Natural killer cell (primary cell): ENCODE measurements around the gene RNF111. TPM values are rescaled to one million over a fixed set of nuclear protein-coding genes. Genes with fewer than 3 reads are reported as not detected.

Experiments
- ATAC-seq, 3 donors: fragments of 150-1000 bp in 2 of 3; fragments of 200-7000 bp in 1 of 3; cut with Tn5 transposase; 1 replicate in 1 of 3; 2 replicates in 2 of 3; pipeline ENCODE4 v1.10.0; 2021; ENCODE audit warnings: mild to moderate bottlenecking in 2 of 3, moderate library complexity in 2 of 3
- DNase-seq, 2 donors: peaks; one replicate each; pipeline versions ENCODE4 v3.0.0 to v3.0.0-alpha.2; 2013 to 2021; ENCODE audit warnings: mixed read lengths in 1 of 2
- H3K27ac ChIP-seq: one replicate; pipeline ENCODE4 v1.5.1; 2013; ENCODE audit warnings: mild to moderate bottlenecking, low read length
- H3K27me3 ChIP-seq: one replicate; pipeline ENCODE4 v1.6.1; 2013; ENCODE audit warnings: low read length; ENCODE audit not compliant: control insufficient read depth, insufficient read depth
- H3K36me3 ChIP-seq: one replicate; pipeline ENCODE4 v1.6.1; 2013; ENCODE audit warnings: low read length; ENCODE audit not compliant: control insufficient read depth, insufficient read depth
- H3K4me1 ChIP-seq: one replicate; pipeline ENCODE4 v1.6.1; 2013; ENCODE audit warnings: low read length; ENCODE audit not compliant: control insufficient read depth, insufficient read depth
- H3K4me3 ChIP-seq: one replicate; pipeline ENCODE4 v1.5.1; 2013; ENCODE audit warnings: low read length
- H3K9me3 ChIP-seq: one replicate; pipeline ENCODE4 v1.6.1; 2013; ENCODE audit warnings: low read length; ENCODE audit not compliant: control insufficient read depth, insufficient read depth
- H3K27ac Mint-ChIP-seq, 2 donors: one replicate each; pipeline ENCODE4 v1.8.0; 2022; ENCODE audit warnings: mild to moderate bottlenecking in 2 of 2, mixed read lengths in 2 of 2, moderate library complexity in 1 of 2
- H3K27me3 Mint-ChIP-seq, 2 donors: one replicate each; pipeline ENCODE4 v1.8.0; 2022; ENCODE audit warnings: low read depth in 2 of 2, mixed read lengths in 2 of 2
- H3K36me3 Mint-ChIP-seq: one replicate; pipeline ENCODE4 v1.8.0; 2022; ENCODE audit warnings: mixed read lengths
- H3K4me1 Mint-ChIP-seq, 2 donors: one replicate each; pipeline ENCODE4 v1.8.0; 2022; ENCODE audit warnings: mixed read lengths in 2 of 2
- H3K4me3 Mint-ChIP-seq: one replicate; pipeline ENCODE4 v1.8.0; 2022; ENCODE audit warnings: mild to moderate bottlenecking, moderate library complexity, mixed read lengths
- H3K9me3 Mint-ChIP-seq, 2 donors: one replicate each; pipeline ENCODE4 v1.8.0; 2022; ENCODE audit warnings: mixed read lengths in 2 of 2
- CTCF ChIP-seq: fragments of 200-600 bp; IDR thresholded peaks from one replicate; pipeline ENCODE4 v1.8.0; 2022; ENCODE audit warnings: antibody characterized with exemption
- WGBS: methylation state at CpG from one replicate; pipeline ENCODE4 v1.1.7; 2013; ENCODE audit warnings: missing lambda C conversion rate; ENCODE audit not compliant: insufficient coverage; 5-methylcytosine and 5-hydroxymethylcytosine counted together
- intact Hi-C: fragments of 100-400 bp; cut with micrococcal nuclease; formaldehyde crosslinking; loops from one replicate; pipeline ENCODE4 v1.14.2; 2022
- total RNA-seq, 4 donors: library from RNA; stranded (reverse); fragments of 120-200 nt in 1 of 4; gene quantifications; one replicate each; pipeline versions ENCODE4 v1.2.3 to v1.2.4, GENCODE V29; 2013 to 2022

Gene RNF111
- total RNA-seq, 3 donors from 2014 or later (not counting 1 experiment from before 2014, with no cell fraction given): 39.4 to 53.1 (median 46.0) TPM

GRCh38 chr15:59008086-59008485, 20.6 kb downstream of the RNF111 start:
- Histone ChIP-seq H3K9me3 (no peaks in the 10 kb centered on the region), H3K4me3 (no peak overlapping the region), H3K27me3 (no peaks in the 10 kb centered on the region), H3K27ac (no peak overlapping the region), H3K36me3 (peaks cover 20% of the 10 kb centered on the region), H3K4me1 (peaks cover 4% of the 10 kb centered on the region)
- H3K4me1 Mint-ChIP-seq: peaks cover 38 to 48% of the 10 kb centered on the region in 2 donors
- peak overlapping the region in 1 of 2 donors; percentile 38 for H3K27ac Mint-ChIP-seq
- WGBS: 92% methylated on average over 6 of the region's 6 CpGs
- H3K36me3 Mint-ChIP-seq: no peaks in the 10 kb centered on the region
- H3K9me3 Mint-ChIP-seq: no peaks in the 10 kb centered on the region
- intact Hi-C loops: no loop called here
- TF ChIP-seq CTCF: no peak
- no peaks in the 10 kb centered on the region for H3K27me3 Mint-ChIP-seq
- DNase-seq (no peak), ATAC-seq (no peak)
- no peak overlapping the region for H3K4me3 Mint-ChIP-seq

- peak in 1 of 3 donors; percentile 37 for ATAC-seq
- no peak overlapping the region for H3K4me3 Mint-ChIP-seq
- intact Hi-C loops: no loop called here
Observed at GRCh38 chr15:59011262-59011952, 23.9 kb downstream of the RNF111 start.

GRCh38 chr15:59013246-59013873, 25.9 kb downstream of the RNF111 start:
- no peak overlapping the region for H3K27ac ChIP-seq
- WGBS: 90% methylated on average over 2 of the region's 3 CpGs
- no peaks in the 10 kb centered on the region for H3K36me3 Mint-ChIP-seq
- H3K27me3 Mint-ChIP-seq: no peaks in the 10 kb centered on the region
- peak overlapping the region in 1 of 2 donors; percentile 16 for H3K27ac Mint-ChIP-seq
- intact Hi-C loops: no loop called here
- H3K4me3 Mint-ChIP-seq: no peak overlapping the region
- no peaks in the 10 kb centered on the region for H3K4me1 ChIP-seq
- H3K4me1 Mint-ChIP-seq: peaks cover 28 to 30% of the 10 kb centered on the region in 2 donors
- H3K27me3 ChIP-seq: no peaks in the 10 kb centered on the region
- no peak for DNase-seq
- H3K36me3 ChIP-seq: no peaks in the 10 kb centered on the region
- no peak for ATAC-seq
- TF ChIP-seq CTCF: no peak
- no peaks in the 10 kb centered on the region for H3K9me3 ChIP-seq
- H3K4me3 ChIP-seq: no peak overlapping the region
- no peaks in the 10 kb centered on the region for H3K9me3 Mint-ChIP-seq

More at GRCh38 chr15:59011262-59011952, 23.9 kb downstream of the RNF111 start:
- Histone ChIP-seq H3K4me3 (no peak overlapping the region), H3K9me3 (no peaks in the 10 kb centered on the region), H3K4me1 (no peaks in the 10 kb centered on the region), H3K27me3 (no peaks in the 10 kb centered on the region), H3K36me3 (no peaks in the 10 kb centered on the region), H3K27ac (no peak overlapping the region)
- no peaks in the 10 kb centered on the region for H3K36me3 Mint-ChIP-seq
- no peaks in the 10 kb centered on the region for H3K27me3 Mint-ChIP-seq
- no peak for DNase-seq
- peaks cover 34 to 43% of the 10 kb centered on the region in 2 donors for H3K4me1 Mint-ChIP-seq
- TF ChIP-seq CTCF: no peak
- H3K9me3 Mint-ChIP-seq: no peaks in the 10 kb centered on the region
- 67% methylated on average over 2 of the region's 3 CpGs for WGBS
- H3K27ac Mint-ChIP-seq: peak overlapping the region; percentile 6 to 45
